Cardiac septum (tissue), 1 donor: ENCODE data around the gene ADGRA3. TPM values are rescaled to one million over a fixed set of nuclear protein-coding genes. Genes with fewer than 3 reads are reported as not detected.
"Not testable (repeated sequence)": the region's sequence is repeated elsewhere in the genome, so short reads cannot be mapped to it uniquely, and the experiment has no call there.

Experiments
- DNase-seq: peaks from one replicate; pipeline ENCODE4 v3.0.0-alpha.2; 2020; ENCODE audit warnings: low spot score
- intact Hi-C: fragments of 100-400 bp; cut with DNase I; formaldehyde crosslinking; loops from one replicate; pipeline ENCODE4 v1.14.0; 2022
- total RNA-seq: library from RNA; stranded (reverse); fragmentation: NEBNext Ultra II Directional; extraction: Animal tissue kit (Norgen Biotek cat#: 25700); gene quantifications from one replicate; pipeline ENCODE4 v1.2.1, GENCODE V29; 2021
- donor health status: DM: no; HTN: no; CAD: no.

Gene ADGRA3
- total RNA-seq, 1 donor from 2014 or later: 23.3 TPM

DNA sequence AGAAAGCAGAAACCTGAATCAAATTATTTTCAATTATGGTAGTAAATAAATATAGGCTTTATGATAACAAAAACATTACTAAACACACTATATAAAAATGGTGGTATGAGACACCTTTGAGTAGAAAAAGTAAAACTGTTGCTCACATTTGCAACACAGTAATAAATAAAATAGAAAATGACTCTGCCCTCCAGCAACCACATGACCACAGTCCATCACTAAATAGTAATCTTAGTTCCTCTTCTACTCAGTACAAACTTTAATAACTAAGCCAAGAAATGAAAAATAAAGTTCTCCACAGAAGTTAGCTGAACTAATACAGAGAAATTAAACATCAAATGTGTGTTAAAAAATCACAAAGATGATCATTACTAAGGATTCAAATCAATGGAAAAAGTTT is 108.5 kb downstream of the ADGRA3 start:
- DNase-seq: no peak
- intact Hi-C loops: no loop called here

DNA sequence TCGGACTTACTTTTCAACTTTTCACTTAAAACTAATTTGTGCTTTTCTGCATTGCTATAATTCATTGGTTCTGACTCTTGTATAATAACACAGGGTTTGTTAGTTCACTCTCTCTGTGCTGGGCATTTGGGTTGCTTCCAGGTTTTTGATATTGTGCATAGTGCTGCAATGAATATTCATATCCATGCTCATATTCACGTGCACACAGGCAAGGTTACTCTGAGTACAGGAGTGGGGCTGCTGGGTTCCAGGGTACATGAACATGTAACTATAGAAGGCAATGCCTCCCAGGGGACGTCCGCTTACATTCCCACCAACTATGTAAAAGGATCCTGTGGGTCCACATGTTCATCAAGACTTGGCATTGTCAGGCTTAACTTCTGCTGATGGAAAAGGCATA is 117.2 kb downstream of the ADGRA3 start:
- no peak for DNase-seq
- intact Hi-C loops: no loop called here

DNA sequence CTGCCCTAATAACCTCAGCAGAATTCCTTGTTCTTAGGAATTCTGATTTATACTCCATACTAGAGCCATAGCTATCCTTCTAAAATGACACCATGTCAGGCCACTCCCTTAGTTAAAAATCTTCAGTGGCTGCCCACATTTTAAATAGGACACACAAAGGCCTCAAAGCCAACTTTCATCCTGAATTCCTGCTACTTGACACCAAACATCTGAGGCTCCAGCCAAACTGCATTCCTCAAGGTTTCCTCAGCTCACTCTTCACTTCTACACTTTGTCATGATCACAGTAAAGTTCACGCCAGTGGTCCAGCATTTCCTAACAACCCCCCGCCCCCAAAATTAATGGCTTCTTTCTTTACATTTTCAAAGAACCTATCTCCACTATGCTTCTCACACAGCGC is 124.3 kb downstream of the ADGRA3 start:
- intact Hi-C loops: no loop called here

DNA sequence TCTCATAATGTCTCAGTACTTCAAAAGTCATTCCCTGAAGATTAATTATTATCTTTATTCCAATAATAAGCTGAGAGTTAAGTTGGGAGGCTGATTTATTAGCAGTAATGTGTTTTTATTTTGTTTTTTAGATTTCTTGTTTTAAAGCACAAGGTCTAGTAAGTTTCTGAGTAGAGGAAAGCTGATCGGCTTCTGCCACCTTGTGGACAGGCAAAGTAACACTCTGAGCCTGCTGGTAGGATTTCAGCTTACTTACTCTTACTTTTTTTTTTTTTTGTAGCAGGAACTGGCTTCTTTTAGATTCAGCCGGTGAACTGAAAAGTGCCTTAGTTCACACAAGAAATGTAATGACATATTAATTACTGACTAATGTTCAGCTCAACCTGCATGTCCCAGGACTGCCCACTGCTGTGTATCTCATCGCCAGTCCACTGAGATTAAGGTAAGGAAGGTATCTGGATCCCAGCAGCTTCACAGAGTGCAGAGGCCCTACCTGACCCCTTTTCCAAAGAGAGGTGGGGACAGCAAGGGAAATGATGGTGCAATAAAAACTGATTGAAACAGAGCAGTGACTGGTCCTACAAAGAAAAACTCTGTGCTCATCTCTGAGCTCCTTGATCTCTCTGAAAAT is 126.5 kb downstream of the ADGRA3 start:
- DNase-seq: no peak
- intact Hi-C loops: loop anchor here (2.0 kb wide), 1 partner anchor 599 kb away; no protein-coding TSS in a partner anchor

More for the DNA sequence above, 124.3 kb downstream of the ADGRA3 start:
- DNase-seq: no peak

DNA sequence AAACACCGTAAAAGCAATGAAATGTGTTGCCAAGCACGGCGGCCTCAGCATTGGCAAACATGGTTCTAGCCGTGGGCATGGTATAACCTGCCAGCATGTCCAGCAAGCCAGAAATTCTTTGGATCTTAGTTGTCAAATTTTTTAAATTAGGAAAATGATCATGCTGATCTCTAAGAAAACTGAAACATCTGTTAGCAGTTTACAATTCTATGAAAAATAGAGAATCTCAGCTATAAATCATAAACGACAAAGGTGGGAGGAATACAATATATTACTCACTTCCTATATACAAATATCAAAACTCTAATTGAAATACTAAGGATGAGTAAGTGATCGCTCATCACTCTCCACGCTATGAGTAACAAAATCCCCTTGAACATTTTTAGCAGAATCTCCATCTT is 130.3 kb downstream of the ADGRA3 start:
- DNase-seq: no peak
- intact Hi-C loops: no loop called here

DNA sequence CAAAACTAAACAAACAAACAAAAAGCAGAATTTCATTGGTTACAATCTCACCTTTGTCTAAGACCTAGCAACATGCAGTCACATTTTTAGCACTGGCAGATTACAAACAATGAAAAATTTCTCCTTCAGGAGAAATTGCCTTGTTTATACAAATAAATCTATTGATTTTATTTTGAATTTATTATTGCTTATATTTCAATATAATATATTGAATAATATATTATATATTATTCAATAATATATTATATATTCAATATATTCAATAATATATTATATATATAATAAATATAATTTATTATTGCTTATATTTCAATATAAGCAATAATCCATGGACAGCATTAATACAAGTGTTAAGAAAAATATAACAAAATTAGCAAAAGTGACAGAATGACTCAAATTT is 131.7 kb downstream of the ADGRA3 start:
- no peak for DNase-seq
- intact Hi-C loops: no loop called here

DNA sequence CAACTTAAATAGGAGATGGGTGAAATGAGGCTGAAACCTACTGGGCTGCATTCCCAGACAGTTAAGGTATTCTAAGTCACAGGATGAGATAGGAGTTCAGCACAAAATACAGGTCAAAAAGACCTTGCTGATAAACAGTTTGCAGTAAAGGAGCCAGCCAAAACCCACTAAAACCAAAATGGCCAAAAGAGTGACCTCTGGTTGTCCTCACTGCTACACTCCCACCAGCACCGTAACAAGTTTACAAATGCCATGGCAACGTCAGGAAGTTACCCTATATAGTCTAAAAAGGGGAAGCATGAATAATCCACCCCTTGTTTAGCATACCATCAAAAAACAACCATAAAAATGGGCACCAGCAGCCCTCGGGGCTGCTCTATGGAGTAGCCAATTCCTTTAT is 133.7 kb downstream of the ADGRA3 start:
- intact Hi-C loops: not testable (repeated sequence)

DNA sequence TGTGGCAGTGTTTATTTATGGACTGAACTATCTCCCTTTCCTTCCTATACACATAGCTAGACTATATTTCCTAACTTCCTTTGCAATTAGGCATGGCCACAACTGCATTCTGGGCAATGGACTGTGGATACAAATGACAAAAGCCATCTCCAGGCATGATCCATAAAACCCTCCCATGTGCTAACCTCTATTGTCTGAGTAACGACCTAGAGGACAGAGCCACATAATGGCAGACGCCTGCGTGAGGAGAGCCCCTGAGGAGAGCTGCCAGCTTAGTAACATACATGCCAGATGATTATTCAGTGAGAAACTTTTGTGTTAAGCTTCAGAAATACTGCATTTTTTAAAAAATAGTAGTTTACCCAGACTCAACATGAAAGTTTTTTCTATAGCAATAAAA is 142.9 kb downstream of the ADGRA3 start:
- intact Hi-C loops: no loop called here
- no peak for DNase-seq

More for the DNA sequence above, 133.7 kb downstream of the ADGRA3 start:
- not testable (repeated sequence) for DNase-seq

DNA sequence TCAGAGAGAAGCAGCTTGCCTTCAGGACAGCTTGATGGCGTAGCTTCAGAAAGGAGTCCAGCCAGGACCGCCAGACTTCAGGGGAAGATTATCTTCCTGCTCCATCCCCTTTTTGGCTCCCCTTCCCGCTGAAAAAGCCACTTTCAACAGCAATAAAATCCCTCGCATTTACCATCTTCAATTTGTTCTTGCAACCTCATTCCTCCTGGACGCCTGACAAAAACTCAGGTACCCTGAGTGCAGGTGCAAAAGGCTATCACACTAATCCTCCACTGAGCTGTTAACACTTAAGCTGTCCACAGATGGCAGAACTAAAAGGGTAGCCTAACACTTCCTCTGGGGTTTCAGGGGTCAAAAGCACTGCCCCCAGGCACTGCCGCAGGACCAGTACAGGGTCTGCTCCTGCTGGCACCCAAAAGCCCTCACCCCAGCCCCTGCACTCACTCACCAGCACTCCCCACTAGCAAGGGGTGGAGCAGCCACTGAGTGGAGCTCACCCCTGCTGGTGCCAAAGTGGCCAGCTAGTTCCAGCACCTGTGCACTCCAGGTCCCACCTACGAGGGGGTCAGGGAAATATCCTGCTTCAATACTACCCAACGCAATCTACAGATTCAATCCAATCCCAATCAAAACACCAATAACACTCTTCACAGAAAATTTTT is 145.8 kb downstream of the ADGRA3 start:
- no peak for DNase-seq
- intact Hi-C loops: no loop called here

DNA sequence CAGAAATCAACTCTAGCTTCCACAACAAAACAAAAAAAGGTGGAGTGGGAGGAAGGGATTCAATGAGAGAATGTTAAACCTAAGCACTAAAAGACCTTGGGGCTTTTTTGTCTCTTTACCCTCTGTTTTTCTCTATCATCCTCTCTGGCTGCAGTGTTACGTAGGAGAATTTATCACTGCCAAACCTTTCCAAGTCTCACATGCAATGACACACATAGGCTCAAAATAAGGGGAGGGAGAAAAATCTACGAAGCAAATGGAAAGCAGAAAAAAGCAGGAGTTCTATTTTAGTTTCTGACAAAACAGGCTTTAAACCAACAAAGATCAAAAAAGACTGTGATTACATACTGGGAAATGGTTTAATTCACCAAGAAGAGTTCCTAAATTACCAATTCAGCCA is 152.1 kb downstream of the ADGRA3 start:
- intact Hi-C loops: no loop called here

DNA sequence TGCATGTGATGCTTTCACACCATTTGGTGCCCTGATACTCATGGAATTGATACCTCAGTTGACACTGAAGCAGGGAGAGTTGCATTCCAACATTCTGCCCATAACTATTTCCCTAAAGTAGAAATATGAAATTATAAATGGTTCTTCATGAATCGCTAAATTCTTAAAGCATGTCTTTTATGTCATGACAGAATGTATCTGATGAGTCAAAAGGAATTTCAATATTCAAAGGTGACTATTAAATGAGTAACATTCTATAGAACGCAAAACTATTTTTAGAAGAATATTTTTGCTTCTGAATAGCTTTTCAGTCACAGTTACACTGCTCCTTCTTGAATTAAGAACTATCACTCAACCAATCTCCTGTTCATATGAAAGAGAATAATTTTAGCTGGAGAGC is 152.8 kb downstream of the ADGRA3 start:
- no peak for DNase-seq
- intact Hi-C loops: no loop called here

More for the DNA sequence above, 152.1 kb downstream of the ADGRA3 start:
- DNase-seq: no peak

DNA sequence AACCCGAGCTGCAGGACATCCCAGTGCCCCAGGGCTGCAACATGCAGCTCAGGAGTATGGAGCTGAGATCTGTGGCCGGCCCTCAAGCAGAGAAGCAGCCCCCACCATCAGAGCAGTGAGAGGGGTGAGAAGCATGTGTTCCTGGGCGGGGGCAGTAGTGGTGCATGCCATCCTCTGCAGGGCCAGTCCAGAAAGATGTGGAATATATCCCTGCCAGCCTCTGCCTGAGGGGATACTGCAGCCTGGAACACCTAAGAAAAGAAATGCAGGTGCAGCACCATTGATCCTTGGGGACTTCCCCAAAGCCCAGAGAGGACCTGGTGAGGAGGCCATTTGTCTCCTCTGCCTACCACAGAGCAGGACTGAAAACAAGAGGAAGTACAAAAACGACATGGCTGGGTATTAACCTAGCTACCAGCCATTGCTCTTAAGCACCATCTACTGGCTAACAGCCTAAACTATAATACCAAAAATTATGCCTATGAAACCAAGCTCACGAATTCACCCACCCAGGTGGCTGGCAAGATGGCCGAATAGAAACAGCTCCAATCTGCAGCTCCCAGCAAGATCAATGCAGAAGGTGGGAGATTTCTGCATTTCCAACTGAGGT is 158.8 kb downstream of the ADGRA3 start:
- intact Hi-C loops: no loop called here
- no peak for DNase-seq

DNA sequence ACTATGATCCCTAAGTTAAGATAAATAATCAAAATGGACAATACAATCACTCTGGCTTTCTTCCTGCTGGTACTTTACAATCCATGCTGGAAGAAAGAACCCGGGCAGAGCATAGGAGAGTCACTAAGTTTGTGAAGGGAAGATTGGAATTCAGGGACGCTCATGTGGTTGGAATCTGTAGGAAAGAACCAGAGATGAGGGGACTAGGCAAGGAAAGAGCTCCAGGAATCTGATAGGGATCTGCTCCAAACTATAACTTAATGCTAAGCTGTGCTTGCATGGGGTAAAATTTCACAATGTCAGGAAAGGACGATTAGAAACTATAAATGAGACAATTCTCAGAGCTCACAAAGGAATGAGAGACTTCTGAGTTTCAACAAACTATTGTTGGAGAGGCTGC is 167.5 kb downstream of the ADGRA3 start:
- no peak for DNase-seq
- intact Hi-C loops: no loop called here

DNA sequence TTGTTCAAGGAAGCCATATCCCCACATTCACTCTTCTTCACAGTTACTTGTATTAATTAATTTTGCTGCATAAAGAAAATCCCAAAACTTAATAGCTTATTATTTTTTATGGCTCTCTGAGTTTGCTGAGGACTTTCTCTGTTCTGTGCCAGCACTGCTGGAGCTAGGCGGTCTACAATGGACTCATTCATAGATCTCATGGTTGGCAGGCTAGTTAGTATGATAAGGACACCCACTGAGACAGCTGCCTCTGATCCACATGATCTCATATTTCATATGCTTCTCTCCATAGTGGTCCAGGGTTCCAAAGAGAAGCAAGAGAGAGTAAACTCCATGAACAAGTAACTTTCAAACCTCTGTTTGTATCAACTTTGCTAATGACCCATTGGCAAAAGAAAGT is 170.2 kb downstream of the ADGRA3 start:
- intact Hi-C loops: no loop called here
- no peak for DNase-seq

DNA sequence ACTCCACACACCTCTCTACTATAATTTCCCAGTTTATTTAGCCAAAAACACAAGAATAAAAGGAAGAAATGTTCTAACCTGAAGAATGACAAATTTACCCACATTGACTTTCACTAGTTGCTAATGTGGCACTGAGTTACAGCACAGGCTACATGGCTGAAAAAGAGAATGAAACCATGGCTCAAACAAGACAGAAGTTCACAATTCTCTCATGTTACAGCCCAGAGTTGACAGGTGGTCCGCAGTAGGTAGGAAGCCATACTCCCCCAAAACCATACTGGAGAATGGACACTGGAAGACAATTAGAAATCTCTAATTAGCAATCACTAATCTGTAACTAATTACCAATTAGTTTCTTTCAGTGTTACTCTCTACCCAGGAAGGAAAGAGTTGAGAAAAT is 170.8 kb downstream of the ADGRA3 start:
- DNase-seq: no peak
- intact Hi-C loops: no loop called here

DNA sequence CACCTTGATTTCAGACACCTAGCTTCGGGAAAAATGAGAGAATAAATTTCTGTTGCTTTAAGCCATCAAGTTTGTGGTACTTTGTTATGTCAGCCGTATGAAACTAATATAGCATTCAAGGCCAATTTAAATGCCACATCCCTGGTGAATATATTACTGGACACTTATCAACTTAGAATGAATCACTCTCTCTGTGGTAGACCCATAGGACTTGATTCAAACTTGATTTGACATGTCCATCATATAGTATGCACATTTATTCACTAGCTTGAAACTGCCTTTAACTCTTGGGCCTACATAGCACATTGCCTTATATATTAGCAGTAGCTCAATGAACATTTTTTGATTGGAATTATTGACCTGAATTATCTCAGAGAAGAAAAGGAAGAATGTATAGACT is 172.3 kb downstream of the ADGRA3 start:
- intact Hi-C loops: no loop called here

DNA sequence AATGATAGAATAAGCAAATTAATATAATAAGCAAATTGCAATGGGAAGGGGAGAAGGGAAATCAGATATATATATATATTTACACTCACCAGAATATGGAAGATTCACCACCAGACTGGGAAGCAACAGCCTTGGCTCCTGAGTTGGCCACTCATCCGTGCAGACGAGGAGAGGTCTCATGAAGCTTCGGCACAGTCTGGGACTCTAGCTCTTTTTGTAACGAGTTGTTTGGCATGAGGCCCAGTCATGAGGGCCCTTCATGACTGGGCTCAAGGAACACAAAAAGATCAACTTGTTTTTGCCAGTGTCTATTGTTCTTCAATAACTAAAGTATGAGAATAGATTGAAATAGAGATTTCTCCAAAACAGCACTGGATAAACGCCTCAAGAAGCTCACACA is 176.4 kb downstream of the ADGRA3 start:
- no peak for DNase-seq
- intact Hi-C loops: no loop called here

More for the DNA sequence above, 172.3 kb downstream of the ADGRA3 start:
- no peak for DNase-seq

DNA sequence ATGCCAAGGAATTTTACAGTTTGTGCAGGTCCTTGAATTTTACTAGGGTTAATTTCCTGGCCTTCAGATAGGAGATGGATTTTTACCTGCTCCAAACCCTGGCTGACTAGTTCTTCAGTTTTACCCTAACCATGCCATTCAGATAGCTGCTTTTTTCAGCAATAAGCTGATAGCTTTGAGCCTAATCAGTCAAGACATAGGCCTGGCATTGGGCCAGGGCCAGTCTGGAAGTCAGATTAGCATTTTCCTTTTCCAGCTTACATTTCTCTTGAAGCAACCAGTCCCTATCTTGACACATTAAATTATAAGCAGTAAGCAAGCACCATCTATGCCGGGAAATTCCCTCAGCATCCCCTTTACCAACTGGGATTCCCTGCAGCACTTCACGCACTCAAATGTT is 177.1 kb downstream of the ADGRA3 start:
- intact Hi-C loops: no loop called here
- DNase-seq: no peak
